CD4-positive, alpha-beta T cell treated with Interleukin-17A for 4 hours (primary cell): ENCODE measurements around the gene SLC35F4.

Source experiments
- DNase-seq: peaks from one replicate; pipeline ENCODE4 v3.0.0-alpha.2; 2020; ENCODE audit warnings: mixed read lengths

Gene SLC35F4

DNA sequence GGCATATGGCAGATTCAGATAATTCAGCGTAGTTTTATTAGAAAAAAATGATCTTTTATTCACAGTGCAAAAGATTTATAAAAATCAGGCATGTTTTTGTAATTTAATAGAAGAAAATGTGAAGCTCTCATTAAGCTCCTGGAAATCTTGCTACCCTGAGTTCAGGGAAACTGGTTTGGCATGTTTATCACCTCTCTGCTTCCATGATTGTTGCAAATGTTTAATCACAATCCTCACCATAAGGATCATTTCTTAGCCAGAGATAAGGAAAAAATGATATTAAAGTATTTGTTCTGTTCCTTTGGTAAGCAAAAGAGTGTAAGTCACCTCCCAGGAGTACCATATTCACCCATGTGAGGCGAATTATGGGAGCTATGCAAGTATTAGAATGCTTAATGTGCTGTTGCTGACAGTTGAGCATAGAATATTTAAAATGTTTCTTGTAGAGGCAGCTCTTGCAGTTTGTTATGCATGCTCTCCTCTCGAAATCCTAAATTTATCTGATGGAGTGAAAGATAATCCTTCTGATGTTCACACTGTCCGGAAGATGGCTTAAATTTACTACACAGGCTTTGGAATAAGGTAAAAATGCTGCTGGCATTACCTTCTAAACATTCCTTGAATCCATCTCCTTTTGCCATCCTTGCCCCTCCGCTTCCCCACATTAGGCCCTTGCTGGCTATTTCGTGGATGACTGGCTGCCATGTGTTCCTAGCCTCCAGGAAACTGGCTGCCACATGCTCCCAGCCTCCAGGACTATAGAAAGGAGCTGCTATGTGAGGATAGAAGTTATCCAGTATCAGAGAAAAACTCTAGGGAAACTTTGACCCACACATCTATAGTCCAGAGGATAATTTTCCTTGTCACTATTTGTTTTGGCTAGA, 256.5 kb downstream of the SLC35F4 start:
- no peak for DNase-seq

DNA sequence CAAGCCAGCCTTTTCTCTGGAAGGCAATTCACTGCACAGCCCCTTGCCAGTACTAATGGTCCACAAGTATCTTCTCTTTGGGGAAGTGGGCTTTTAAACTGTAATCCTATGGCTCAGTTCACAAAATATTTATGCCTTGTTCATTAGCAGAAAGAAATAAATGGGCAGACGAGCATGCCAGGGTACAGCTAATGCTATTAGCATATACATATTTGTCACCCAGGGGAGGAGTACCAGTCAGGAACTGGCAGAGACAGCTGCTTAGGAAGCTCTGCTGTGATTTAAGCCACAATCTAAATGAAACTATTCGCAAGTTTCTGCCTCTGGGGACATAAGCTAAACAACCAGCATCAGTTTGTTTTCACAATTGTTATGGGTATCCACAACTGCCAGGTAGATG, 258.8 kb downstream of the SLC35F4 start:
- DNase-seq = no peak

DNA sequence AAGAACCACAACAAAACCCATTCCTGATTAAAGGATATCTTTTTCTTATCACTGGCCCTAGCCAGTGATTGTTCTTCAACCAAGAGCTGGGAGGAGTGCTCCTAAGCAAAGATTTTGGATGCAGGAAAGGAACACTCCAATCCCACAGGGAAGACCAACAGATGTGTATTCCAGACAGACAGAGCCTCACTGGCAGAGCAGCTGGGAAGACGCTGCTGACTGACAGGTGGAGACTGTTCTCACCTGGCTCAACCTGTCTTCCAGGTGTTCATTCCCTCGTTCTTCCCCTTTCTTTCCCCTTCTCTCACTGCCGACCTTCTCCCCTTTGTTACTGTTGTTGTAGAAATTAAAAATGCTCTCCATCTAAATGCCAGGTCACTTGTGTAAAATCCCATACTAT, 282.5 kb downstream of the SLC35F4 start:
- no peak for DNase-seq

DNA sequence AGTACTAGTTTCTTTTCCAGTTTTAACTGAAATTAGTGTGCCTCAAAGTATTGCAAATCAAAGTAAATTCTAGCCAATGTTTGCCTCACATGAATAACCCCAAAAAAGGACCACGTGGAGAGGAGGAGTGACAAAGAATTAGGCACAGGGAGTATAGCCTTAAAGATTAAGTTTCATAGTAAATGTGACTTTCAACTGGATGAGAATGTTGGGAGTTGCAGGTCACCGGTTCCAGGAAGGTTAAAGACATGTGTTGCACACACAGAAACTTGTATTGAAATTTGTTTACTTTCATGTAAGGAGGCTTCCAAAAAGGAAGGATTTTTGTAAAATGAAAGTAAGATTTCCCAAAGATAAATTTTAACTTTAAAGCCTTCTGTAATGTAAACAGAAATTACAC, 283.1 kb downstream of the SLC35F4 start:
- no peak for DNase-seq

DNA sequence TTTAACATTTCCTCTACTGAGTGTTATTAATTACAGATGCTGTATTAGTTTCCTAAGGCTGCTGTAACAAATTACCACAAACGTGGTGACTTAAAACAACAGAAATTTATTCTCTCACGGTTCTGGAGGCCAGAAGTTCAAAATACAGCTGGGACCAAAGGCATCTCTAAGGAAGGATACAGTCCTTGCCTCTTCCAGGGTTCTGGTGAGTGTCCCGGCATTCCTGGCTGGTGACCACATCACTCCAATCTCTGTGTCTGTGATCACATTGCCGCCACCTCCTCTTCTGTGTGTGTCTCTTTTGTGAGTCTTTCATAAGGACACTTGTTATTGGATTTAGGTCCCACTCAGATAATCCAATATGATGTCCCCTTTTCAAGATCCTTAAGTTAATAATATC, 287.1 kb downstream of the SLC35F4 start:
- no peak for DNase-seq

DNA sequence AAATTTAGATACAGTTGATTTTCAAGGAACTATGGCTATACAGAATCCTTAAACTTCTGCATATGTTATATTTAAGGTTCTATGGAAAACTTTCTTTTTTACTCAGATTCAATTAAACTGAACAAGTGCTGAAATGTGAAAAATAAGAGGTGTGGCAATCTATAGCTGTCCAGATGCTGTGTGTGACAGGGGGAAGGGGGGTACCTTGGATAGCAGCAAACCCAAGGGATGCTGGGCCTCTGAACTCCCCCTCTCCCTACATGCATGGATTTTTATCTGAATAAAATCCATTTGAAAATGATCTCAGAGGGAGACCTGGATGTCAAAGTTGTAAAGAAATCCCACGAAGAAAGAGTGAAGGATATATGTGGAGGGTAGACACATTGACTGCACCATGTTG, 289.4 kb downstream of the SLC35F4 start:
- no peak for DNase-seq

DNA sequence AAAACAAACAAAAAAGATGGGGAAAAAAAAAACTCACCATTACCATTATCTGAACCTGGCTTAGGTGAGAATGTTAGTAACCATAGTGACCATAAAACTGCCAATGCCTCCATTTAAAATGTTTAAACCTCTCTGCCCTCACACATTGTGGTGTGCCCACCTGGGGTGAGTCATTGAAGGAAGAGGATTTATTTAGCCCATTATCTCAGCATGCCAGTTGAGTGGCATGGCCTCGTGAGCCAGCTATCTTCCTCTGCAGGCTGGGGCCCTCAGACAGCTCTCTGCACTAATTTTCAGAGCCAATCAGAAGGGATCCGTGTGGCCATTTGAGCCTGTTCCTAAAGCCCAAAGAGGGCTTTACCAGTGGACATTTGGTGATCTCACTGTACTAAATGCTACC, 290.4 kb downstream of the SLC35F4 start:
- no peak for DNase-seq

DNA sequence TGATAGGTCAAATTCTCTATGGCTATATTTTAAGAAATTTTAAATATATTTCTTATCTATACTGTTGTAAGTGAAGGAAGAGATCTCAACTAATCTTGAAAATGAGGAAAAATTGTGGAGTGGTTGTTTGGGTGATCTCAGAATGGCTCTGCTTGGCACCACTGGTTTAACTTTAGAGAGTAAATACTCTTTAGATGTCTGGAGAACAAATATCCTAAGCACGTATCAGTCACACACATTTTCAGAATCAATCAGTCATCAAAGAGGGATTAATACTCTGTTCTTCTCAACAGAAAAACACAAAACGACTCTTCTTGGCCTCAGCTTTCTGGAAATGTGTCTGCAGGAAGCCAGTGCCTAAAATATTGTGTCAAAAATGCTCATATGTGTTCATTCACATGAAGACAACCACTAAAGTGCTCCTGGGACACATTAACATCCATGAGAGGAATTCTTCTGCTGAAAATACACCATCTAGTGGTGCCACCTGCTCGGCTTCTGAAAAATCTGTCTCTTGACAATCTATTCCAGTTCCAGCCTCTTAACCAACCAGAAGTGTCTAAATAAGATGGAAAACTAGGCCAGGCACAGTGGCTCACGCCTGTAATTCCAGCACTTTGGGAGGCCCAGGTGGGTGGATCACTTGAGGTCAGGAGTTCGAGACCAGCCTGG, 291.1 kb downstream of the SLC35F4 start:
- DNase-seq = no peak

DNA sequence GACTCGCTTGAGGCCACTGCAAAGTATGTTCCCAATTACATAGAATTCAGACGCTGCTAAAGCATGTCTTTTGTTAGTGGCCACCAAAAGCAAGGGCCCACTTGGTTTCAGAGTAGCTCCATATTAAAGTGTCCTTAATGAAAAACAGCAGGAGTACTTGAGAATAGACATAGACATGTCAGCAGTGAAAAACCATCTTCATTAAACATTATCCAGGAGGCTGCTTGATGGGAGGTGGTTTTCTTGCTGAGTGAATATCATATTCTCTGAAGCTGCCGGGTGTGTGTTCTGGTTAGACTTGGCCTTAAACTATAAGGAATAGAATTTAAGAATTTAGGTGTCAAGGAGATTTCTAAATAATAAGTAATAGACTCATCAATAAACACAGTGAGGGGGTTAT, 292.7 kb downstream of the SLC35F4 start:
- no peak for DNase-seq

DNA sequence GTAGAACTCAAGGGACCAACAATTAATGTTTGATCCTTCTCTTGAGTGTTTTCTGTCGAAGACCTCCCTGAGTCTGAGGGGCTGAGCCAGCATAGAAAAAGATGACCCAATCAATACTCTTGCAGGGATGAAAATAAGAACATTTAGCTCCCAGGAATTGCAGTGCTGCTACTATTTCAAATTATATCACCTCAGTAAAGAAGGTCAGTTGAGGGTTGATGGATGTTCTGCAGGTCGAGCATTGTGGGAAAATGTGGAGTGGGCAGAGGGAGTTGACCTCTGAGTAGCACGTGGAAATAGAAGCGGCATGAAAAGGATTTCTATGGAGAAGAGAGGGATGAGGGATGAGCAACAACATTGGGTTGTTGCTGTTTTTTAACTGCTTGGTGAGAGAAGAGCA, 297.3 kb downstream of the SLC35F4 start:
- DNase-seq = no peak

DNA sequence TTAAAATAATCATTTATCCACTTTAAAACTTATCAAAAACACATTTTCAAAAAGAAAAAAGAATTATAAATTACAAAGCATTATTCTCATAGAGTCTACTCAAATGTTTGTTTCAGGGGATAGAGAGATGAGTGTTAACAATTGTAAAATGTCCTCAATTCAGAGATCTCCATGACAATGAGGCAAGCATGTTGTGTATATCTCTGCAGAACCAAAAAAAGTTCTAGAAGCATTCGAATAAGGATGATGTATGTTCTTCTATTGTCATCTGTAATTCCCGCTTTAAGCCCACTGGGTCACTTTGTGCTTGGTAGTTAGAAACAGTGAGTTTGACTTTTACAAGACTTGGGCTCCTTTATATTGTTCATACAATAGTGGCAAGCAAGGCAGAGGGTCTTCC, 298.7 kb downstream of the SLC35F4 start:
- no peak for DNase-seq

DNA sequence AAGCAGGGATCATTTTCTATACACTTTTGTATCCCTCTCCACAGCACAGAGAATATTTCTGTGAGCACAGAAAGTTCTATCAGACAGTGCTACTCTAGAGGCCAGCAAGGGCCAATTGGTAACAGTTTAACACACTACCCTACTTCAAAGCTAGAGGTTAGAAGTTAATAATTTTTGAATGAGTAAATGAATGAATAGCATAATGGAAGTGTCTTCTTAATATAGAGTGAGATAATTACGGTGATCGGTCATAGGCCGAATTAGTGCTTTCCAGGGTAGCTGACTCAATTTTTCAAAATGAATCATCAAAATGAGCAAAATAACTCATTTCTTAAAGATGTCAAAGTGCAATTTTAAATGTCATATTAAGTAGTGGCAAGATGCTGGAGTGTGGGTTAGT, 305.2 kb downstream of the SLC35F4 start:
- DNase-seq = no peak

DNA sequence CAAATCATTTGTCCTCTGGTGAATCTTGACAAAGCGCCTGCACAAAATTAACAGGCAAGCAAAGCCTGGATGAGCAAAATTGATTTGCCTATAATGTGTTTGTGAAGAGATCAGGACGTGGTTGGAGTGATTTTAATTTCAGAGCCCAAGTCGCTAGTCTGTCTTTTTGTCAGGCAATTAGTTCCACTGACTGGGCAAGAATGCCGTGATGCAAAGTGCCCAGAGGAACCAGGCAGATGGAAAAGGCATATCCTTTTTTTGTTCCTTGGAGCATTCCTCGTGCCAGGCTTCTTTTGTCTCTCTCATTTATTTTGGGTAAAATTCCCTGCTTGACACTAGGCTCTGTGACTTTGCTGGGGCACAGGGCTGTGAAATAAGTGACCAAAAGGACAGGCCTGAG, 306.3 kb downstream of the SLC35F4 start:
- DNase-seq = no peak

DNA sequence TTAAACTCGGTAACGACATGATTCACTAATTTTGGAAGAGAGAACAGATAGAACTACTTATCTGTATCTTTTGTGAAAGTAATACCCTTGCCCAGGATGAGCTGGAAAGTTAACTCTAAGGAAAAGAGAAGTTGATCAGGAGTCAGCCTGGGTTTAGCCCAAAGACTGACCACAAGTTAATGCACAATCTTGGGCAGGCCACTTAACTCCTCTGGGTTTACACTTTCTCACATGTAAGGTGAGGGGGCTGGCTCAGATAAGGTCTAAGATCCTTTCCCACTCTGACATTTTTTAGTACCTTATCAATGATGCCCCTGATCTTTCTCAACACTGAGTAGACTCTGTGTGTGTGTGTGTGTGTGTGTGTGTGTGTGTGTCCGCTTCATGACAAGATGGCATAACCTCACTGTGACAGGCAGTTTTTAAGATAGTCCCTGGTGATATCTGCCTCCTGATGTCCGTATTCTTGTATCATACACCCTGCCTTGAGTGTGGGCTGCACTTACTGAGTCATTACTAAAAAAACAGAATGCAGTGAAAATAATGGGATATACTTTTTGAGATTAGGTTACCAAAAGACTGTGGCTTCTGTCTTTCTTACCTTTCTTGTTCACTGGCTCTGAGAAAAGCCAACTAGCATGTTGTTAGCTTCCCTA, 316.0 kb downstream of the SLC35F4 start:
- DNase-seq = no peak

DNA sequence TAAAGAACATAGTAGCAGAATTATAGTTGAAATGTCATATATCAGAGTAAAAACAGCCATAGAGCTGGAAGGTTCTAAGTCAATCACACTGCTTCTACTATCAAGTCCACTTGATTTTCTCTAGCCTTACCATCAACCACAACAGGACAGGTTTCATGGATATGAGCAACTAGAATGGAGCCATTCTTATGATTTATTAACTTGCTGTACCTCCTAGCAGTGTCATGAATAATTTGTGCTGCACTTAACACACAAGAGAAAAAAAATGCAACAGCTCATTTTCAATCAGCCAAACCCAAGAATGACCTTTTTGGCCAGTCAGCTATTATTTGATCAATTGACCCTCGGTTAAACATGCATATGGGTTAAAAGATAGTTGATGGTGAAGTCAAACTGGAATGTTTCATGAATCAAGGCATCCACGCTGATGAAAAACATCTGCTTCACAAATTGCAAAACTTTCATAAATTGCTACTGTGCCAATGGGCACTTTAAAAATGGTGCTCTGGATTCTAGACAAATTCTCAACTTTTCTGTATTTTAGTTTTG, 316.8 kb downstream of the SLC35F4 start:
- no peak for DNase-seq

DNA sequence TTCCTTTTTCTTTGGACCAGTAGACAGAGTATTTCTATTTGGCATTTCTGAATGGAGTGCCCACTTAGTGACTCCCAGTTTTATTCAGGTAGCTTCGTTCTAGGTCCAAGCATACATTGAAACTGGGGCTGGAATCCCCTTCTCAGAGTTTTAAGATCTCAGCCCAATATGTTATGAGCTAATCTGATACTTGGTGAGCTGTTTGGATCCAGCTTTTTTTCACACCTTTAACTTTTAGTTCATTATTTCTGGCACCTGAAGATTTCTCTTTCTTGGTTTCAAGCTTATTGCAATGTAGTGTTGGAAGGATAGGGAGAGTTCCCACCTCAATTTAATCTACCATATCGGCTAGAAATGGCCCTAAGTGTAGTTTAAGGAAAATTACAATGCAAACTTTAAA, 318.8 kb downstream of the SLC35F4 start:
- DNase-seq = no peak

DNA sequence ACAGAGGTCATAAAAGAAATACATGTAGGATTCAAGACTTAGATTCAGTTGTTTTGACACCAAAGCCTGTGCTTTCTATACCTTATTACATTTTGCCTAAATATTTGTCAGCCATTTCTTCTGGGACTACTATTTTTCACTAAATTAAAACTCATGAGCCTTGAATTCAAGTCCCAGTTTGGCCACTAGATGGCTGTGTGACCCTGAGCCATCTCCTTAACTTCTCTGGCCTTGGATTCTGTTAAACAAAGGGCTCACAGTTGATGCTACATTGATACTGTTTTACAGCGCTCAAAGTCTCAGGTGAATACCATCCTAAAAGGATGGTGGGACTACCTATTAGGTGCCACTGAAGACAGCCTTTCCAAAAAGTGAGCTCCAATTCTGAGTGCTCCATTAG, 332.7 kb downstream of the SLC35F4 start:
- DNase-seq = no peak

DNA sequence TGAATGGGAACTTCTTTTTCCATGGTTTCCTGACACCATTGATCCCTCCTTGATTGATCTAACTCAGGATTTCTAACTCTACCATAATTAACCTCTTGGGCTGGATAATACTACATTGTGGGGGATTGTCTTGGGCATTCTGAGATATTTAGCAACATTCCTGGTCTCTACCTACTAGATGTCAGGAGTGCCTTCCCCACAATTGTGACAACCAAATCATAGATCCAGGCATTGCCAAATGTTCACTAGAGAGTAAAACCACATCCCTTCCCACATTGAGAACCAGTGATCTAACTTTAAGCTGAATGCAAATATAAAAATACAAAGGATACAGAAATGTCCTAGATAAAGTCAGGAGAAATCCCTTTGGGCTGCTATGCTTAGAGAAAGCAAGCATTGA, 335.3 kb downstream of the SLC35F4 start:
- DNase-seq = no peak

DNA sequence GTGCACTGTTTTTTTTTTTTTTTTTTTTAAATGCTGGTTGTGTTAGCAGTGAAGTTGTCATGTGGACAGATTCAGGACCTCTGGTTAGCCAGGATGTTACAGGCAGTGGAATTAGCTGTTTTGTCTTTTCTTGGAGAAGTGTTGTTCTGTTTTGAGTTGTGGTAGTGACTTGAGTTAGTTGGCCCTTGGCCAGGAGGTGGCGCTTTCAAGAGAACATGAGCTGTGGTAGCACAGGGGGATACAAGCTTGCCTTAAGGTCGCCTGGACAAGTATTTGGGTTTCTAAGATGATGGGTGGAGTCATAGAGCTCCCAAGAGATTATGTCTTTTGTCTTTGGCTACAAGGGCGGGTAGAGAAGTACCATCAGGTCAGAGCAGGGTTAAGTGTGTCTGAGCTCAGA, 338.9 kb downstream of the SLC35F4 start:
- DNase-seq = no peak

DNA sequence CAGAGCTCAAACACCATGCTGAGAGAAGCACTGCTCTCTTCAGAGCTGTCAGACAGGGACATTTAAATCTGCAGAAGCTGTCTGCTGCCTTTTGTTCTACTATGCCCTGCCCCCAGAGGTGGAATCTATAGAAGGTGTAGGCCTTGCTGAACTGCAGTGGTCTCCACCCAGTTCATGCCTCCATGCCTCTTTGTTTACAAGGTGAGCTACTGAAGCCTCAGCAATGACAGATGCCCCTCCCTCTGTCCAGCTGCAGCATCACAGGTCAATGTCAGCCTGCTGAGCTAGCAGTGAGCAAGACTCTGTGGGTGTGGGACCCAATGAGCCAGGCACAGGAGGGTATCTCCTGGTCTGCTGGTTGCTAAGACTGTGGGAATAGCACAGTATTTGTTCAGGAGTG, 346.8 kb downstream of the SLC35F4 start:
- no peak for DNase-seq
